ENCODE measurements around the gene TUBGCP2.

The TUBGCP2 gene

GRCh38 chr10:133229265-133230043, 79.2 kb downstream of the TUBGCP2 start:
- no peak for DNase-seq (ENCODE audit: low spot score)

Measured in COLO829 (cell line).